Measurements from ENCODE around the gene GCFC2.

GRCh38 chr2:75752828-75753227, 42.1 kb upstream of the GCFC2 start:
- TF ChIP-seq CTCF (IDR thresholded peaks at IDR 0.05 in 4 of 5, conservative IDR thresholded peaks at IDR 0.05 in 1 of 5) (no peak), POLR2A (IDR thresholded peaks at IDR 0.05) (no peak)

Data from gastrocnemius medialis (tissue), 4 donors.